ENCODE data around the gene GRB7.

GRCh38 chr17:39740357-39741111 lies 2.8 kb downstream of the GRB7 start:
- TF ChIP-seq, protein P1, sequence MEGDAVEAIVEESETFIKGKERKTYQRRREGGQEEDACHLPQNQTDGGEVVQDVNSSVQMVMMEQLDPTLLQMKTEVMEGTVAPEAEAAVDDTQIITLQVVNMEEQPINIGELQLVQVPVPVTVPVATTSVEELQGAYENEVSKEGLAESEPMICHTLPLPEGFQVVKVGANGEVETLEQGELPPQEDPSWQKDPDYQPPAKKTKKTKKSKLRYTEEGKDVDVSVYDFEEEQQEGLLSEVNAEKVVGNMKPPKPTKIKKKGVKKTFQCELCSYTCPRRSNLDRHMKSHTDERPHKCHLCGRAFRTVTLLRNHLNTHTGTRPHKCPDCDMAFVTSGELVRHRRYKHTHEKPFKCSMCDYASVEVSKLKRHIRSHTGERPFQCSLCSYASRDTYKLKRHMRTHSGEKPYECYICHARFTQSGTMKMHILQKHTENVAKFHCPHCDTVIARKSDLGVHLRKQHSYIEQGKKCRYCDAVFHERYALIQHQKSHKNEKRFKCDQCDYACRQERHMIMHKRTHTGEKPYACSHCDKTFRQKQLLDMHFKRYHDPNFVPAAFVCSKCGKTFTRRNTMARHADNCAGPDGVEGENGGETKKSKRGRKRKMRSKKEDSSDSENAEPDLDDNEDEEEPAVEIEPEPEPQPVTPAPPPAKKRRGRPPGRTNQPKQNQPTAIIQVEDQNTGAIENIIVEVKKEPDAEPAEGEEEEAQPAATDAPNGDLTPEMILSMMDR (optimal IDR thresholded peaks at IDR 0.05 in 1 of 3, IDR thresholded peaks at IDR 0.05 in 1 of 3, conservative IDR thresholded peaks at IDR 0.05 in 1 of 3; ENCODE audit: extremely low read depth in 1 of 3, insufficient read depth in 2 of 3, low read length in 3 of 3) = no peak
- TF ChIP-seq EZH2 (IDR thresholded peaks at IDR 0.05; ENCODE audit: low read length) = no peak
